ENCODE data around the gene ANKLE2.
"Not testable (repeated sequence)": the region's sequence is repeated elsewhere in the genome, so short reads cannot be mapped to it uniquely, and the experiment has no call there.

The ANKLE2 gene

DNA sequence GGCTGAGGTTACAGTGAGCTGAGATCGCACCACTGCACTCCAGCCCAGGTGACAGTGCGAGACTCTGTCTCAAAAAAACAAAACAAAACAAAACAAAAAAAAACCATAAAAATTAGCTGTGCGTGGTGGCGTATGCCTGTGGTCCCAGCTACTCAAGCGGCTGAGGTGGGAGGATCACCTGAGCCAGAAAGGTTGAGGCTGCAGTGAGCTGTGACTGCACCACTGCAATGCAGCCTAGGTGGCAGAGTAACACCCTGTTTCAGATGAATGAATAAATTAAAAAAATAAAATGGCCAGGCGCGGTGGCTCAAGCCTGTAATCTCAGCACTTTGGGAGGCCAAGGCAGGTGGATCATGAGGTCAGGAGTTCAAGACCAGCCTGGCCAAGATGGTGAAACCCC, 8.0 kb downstream of the ANKLE2 start:
- not testable (repeated sequence) for H3K27ac ChIP-seq; DNase-seq (ENCODE audit: low read depth, low spot score)

- no peak for DNase-seq (ENCODE audit: low read depth, low spot score)
- no peak overlapping the region for H3K27ac ChIP-seq
Measured at GRCh38 chr12:132748319-132748718, 13.3 kb downstream of the ANKLE2 start.

- no peak overlapping the region for H3K27ac ChIP-seq
- DNase-seq (ENCODE audit: low read depth, low spot score), result no peak
Measured at GRCh38 chr12:132747896-132748295, 13.7 kb downstream of the ANKLE2 start.

- no peak overlapping the region for H3K27ac ChIP-seq
- no peak for DNase-seq (ENCODE audit: low read depth, low spot score)
Measured at GRCh38 chr12:132747395-132747794, 14.2 kb downstream of the ANKLE2 start.

DNA sequence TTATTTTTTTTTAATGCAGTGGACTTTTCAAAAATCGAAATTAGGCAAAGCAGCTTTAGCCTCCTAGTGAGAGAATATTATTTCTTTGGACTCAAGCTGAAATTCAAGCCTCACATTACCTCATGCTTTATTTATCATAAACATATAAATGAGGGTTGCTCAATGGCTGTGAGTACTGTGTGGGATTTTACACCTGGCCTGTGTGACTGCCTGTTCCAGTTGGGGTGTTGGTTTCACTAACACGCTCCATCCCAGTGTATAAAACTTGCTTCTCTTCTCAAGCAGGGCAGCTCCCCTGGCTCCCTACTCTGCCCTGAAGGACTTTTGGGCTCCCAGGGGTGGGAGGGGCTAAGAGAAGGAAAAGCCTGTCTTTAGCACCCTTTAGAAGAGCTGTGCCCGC, 15.0 kb downstream of the ANKLE2 start:
- no peak overlapping the region for H3K27ac ChIP-seq

DNA sequence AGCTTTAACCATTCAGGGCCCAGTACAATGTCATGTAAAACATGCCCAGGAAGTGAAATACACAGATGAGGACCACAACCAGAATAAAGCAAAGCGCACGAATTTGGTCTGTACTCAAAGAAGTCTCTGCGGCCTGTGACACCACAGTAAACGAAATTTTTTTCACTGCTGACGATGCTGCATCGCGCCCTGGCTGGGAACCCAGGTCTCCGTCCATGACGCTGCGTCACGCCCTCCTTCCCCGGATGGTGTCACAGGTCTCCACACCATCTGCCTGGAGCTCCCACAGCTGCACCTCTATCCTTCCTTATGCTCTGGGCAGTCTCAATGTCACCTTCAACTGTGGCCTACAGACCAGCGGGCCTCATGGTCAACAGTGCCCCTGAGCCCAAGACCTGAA, 17.8 kb downstream of the ANKLE2 start:
- DNase-seq (ENCODE audit: low read depth, low spot score), result no peak
- no peak overlapping the region for H3K27ac ChIP-seq

More for the DNA sequence above, 15.0 kb downstream of the ANKLE2 start:
- no peak for DNase-seq (ENCODE audit: low read depth, low spot score)

DNA sequence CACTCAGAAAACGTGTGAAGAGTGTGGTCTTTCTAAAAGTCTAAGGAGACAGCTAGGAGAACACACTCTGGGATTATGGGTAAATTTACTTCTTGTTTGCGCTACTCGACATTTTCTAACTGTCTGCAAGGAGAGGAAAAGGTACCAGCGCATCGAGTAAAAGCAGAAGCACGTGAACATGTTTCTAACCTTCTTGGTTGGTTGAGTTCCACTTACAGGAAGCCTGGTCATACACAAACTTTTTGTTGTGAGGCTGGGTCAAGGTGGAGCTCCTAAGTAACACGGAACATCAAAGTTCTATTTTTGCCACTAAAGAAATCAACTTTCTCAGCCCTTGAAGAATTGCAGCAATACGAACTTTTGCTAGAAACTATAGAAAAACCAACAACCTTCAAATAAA, 20.0 kb downstream of the ANKLE2 start:
- no peak for DNase-seq (ENCODE audit: low read depth, low spot score)
- H3K27ac ChIP-seq, result no peak overlapping the region

GRCh38 chr12:132740652-132741051, 21.0 kb downstream of the ANKLE2 start:
- DNase-seq (ENCODE audit: low read depth, low spot score), result no peak
- no peak overlapping the region for H3K27ac ChIP-seq

DNA sequence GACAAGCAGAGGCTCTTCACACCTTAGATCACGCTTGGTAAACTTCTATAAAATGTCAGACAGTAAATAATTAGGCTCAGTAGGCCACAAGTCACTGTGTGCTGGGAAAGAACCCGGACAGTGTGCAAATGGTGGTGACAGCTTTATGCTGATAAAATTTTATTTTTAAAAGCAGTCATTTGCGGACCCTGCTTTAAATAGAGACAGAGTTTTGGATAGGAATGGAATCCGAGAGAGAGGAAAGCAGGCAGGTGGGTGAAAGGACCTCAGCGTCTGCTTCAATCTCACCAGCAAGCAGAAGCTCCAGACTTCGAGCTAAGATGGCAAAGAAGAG, 21.4 kb downstream of the ANKLE2 start:
- no peak overlapping the region for H3K27ac ChIP-seq
- DNase-seq (ENCODE audit: low read depth, low spot score), result no peak

- DNase-seq (ENCODE audit: low read depth, low spot score), result no peak
- H3K27ac ChIP-seq, result no peak overlapping the region
Measured at GRCh38 chr12:132739600-132740312, 21.9 kb downstream of the ANKLE2 start.

DNA sequence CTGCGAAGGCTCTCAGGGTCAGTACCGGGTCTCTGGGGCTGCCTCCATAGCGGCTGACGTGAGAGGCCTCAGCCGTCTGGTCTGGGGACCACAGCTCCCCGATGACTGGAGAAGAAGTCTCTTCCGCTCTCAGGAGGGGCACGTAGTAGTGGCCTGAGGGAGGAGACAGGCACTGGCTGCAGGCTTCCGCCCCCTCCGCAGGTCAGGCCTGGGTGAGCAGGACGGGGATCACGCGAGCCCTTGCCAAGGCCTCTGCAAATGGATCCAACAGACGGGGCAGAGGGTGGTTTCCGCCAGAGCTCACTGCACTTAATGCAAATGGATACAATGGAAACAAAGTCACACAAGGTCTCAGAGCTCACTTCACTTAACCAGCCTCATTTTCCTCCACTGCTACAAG, 24.7 kb downstream of the ANKLE2 start:
- no peak overlapping the region for H3K27ac ChIP-seq
- no peak for DNase-seq (ENCODE audit: low read depth, low spot score)

DNA sequence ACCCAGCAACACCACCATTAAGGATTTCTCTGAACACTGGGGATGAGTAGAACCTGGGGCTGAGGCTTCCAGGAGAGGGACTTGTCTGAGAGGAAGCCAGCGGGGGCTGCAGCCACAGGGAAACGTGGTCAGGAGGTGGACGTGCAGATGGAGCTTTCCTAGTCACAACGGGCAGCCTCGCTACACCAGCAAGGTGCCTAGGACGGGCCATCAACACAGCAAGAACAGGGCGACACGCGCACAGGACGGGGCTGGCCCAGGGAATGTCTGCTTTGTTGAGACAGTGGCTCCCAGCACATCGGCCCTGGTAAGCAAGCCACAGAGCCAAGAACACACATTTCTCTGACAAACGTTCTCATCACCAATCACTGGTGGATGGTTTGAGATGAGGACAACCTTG, 25.3 kb downstream of the ANKLE2 start:
- no peak overlapping the region for H3K27ac ChIP-seq
- no peak for DNase-seq (ENCODE audit: low read depth, low spot score)

- DNase-seq (ENCODE audit: low read depth, low spot score), result no peak
- no peak overlapping the region for H3K27ac ChIP-seq
Measured at GRCh38 chr12:132735496-132735895, 26.1 kb downstream of the ANKLE2 start.

DNA sequence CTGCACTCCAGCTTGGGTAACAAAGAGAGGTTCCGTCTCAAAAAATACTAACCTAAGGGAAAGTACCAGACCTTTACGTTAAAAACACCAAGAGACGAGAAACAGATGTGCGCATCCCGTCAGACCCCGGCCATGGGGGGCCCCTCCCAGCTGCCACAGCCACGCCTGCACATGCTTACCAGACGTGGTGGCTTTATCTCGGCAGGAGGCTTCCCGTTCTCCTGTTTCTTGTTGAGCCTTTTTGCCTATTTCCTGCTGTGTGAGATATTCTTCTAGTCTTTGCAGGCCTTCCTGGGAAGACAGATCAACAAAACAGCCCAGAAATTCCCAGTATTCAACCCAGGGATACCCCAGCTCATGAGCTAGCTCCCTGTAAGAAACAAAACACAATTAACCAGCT, 27.4 kb downstream of the ANKLE2 start:
- no peak overlapping the region for H3K27ac ChIP-seq

DNA sequence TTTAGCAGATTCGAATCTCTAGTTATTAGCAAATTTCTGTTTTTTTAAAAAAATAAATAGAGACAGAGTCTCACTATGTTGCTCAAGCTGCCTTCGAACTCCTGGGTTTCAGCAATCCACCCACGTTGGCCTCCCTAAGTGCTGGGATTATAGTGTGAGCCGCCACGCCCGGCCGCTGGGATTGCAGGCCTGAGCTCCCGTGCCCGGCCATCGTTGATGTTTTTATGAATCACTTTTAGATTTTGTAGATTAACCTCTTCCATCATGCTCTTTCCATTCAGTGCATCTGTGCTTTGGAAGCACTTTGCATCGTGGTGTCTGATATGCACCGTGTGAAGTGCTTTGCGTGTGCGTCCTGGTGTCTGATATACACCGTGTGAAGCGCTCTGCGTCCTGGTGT, 30.1 kb downstream of the ANKLE2 start:
- no peak for DNase-seq (ENCODE audit: low read depth, low spot score)
- no peak overlapping the region for H3K27ac ChIP-seq

More for the DNA sequence above, 27.4 kb downstream of the ANKLE2 start:
- no peak for DNase-seq (ENCODE audit: low read depth, low spot score)

- no peak for DNase-seq (ENCODE audit: low read depth, low spot score)
- H3K27ac ChIP-seq, result no peak overlapping the region
Measured at GRCh38 chr12:132730353-132730752, 31.3 kb downstream of the ANKLE2 start.

DNA sequence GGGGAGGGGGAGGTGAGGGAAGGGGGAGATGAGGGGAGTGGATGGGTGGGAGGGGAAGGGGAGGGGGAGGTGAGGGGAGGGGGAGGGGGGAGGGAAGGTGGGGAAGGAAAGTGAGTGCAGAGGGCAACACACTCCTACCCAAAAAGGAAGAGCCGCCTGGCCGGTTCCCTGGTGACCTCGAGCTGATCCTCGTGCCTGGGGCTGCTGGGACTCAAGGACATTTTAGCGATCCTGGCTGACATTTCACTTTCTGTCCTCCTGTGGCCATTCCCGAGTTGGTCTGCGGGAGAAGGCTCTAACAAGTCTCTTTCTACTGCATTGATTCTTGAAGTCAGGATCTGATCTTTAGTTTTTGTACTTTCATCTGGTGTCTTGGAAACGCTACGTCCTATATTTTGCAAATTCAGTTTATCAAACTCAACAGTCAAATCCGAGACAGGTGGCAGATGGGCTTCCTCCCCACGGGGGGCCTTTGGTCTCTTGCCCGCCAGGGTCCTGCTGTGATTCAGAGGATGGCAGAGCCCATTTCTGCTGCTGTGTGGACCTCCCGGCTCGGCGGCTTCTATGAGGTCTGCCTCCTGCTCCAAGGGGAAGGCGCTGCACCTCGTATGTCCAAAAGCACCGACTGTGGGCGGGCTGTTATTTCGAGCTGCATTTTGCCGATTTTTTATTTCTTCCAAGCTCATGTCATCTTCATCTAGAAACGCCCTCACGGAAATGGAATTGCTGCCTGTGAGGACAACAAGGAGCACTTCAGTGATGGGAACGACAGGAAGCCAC, 31.9 kb downstream of the ANKLE2 start:
- H3K27ac ChIP-seq, result no peak overlapping the region
- no peak for DNase-seq (ENCODE audit: low read depth, low spot score)

GRCh38 chr12:132728502-132728901, 33.1 kb downstream of the ANKLE2 start:
- H3K27ac ChIP-seq, result no peak overlapping the region
- no peak for DNase-seq (ENCODE audit: low read depth, low spot score)

- H3K27ac ChIP-seq, result no peak overlapping the region
- no peak for DNase-seq (ENCODE audit: low read depth, low spot score)
Measured at GRCh38 chr12:132727091-132727794, 34.4 kb downstream of the ANKLE2 start.

DNA sequence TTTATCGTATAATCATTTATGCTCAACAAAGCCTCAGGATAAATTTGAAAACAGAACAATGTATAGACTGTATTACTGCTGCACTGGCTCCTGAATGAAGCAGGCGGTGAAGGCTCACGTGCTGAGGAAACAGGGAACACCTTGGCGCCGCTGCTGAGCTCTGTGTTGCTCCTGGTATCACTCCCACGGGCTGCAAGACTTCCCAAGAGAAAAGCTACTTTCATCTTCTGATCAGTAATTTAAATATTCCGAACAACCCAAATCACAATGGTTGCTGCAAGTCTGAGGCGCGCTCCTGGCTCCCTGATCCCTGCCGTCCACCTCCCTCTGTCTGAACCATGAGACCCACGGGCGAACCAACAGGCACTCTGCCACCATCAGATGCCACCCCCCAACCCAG, 35.2 kb downstream of the ANKLE2 start:
- no peak for DNase-seq (ENCODE audit: low read depth, low spot score)
- no peak overlapping the region for H3K27ac ChIP-seq

DNA sequence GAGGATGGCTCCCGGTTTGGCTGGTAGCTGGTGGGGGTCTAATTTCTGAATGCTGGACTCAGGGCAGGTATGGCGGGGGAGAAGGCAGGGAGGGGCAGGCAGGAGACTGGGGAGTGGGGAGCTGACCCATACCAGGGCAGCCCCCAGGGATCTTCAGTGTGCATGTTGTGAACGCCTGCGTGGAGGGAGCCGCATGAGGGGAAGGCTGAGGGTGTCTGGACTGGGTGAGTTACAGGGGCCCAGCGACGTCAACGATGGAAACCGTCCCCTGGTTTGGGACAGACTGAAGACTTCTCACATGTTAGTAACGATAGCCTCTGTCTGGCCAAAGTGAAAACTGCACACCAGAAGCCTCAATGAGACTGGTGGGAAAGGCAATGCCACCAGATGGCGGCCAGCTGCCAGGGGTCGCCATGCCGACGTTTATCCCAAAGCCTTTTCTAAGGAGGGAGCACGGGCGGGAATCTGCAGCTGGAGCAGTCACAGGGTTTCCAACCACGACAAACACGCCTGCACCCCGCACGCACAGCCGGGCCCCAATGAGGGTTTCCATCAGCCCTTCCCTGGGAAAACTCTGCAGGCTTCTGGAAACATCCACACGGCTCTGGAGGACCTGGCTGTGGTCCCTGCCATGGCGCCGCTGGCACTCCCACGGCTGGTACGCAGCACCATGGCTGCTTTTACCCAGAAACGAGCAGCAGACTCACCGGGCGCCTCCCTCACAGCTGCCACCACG, 37.0 kb downstream of the ANKLE2 start:
- no peak overlapping the region for H3K27ac ChIP-seq
- no peak for DNase-seq (ENCODE audit: low read depth, low spot score)
